IMR-90 (cell line): Measurements from ENCODE around the gene SLC6A20. TPM values are rescaled to one million over a fixed set of nuclear protein-coding genes. Genes with fewer than 3 reads are reported as not detected.

Experiments used
- ATAC-seq: fragments of 200-7000 bp; cut with Tn5 transposase; 2 replicates; pipeline ENCODE4 v1.9.1; 2020; ENCODE audit warnings: low read depth, mild to moderate bottlenecking, moderate library complexity
- BruUV-seq: library from RNA; stranded (reverse); fragments of 400-500 nt; replicated peaks from 2 replicates; lab custom pipeline; 2021; lab: Mats Ljungman, UMichigan
- CTCF ChIA-PET: fragments of 300-600 bp; formaldehyde crosslinking; extraction: SDS; loops from one replicate; lab custom pipeline; 2021; ENCODE audit warnings: antibody characterized with exemption; lab: Yijun Ruan, JAX
- POLR2A ChIA-PET: fragments of 300-600 bp; sonication (Branson Sonifier 250); formaldehyde crosslinking; loops from one replicate; lab custom pipeline; 2022; ENCODE audit warnings: antibody characterized with exemption; ENCODE audit not compliant: unreplicated experiment; lab: Charles Lee
- DNase-seq: peaks from one replicate; pipeline ENCODE4 v3.0.0; 2013
- H2AFZ ChIP-seq: replicated peaks from 2 replicates; pipeline ENCODE3; 2013; ENCODE audit warnings: low read length, mild to moderate bottlenecking; ENCODE audit not compliant: poor library complexity
- H2AK5ac ChIP-seq: 2 replicates; pipeline ENCODE4 v1.6.1; 2013; ENCODE audit warnings: low read depth, low read length, inconsistent platforms
- H2AK9ac ChIP-seq: replicated peaks from 2 replicates; pipeline ENCODE3; 2013; ENCODE audit warnings: mild to moderate bottlenecking, low read depth, low read length, moderate library complexity; ENCODE audit not compliant: poor library complexity
- H2BK120ac ChIP-seq: 2 replicates; pipeline ENCODE4 v1.6.1; 2013; ENCODE audit warnings: low read depth, low read length, inconsistent platforms
- H2BK15ac ChIP-seq: 3 replicates; pipeline ENCODE4 v1.6.1; 2013; ENCODE audit warnings: low read depth, low read length, inconsistent platforms
- H2BK20ac ChIP-seq: 2 replicates; pipeline ENCODE4 v1.6.1; 2013; ENCODE audit warnings: low read depth, mild to moderate bottlenecking, inconsistent platforms, low read length, moderate library complexity
- H2BK5ac ChIP-seq: 2 replicates; pipeline ENCODE4 v1.6.1; 2013; ENCODE audit warnings: mild to moderate bottlenecking, low read depth, low read length, inconsistent platforms; ENCODE audit not compliant: poor library complexity, severe bottlenecking
- H3K14ac ChIP-seq: replicated peaks from 2 replicates; pipeline ENCODE4 v1.6.1; 2013; ENCODE audit warnings: low read depth, low read length, inconsistent platforms
- H3K18ac ChIP-seq: 2 replicates; pipeline ENCODE4 v1.6.1; 2013; ENCODE audit warnings: low read depth, low read length, control low read depth
- H3K23ac ChIP-seq: 2 replicates; pipeline ENCODE4 v1.6.1; 2013; ENCODE audit warnings: low read depth, low read length, inconsistent platforms
- H3K27ac ChIP-seq: 2 replicates; pipeline ENCODE4 v1.5.1; 2013; ENCODE audit warnings: mild to moderate bottlenecking, control low read depth, low read length; ENCODE audit not compliant: insufficient read depth
- H3K27me3 ChIP-seq: 2 replicates; pipeline ENCODE4 v1.6.1; 2013; ENCODE audit warnings: low read length; ENCODE audit not compliant: control insufficient read depth, insufficient read depth
- H3K36me3 ChIP-seq: 2 replicates; pipeline ENCODE4 v1.6.1; 2013; ENCODE audit warnings: low read length, mixed read lengths; ENCODE audit not compliant: control insufficient read depth, insufficient read depth
- H3K4ac ChIP-seq: 2 replicates; pipeline ENCODE4 v1.6.1; 2013; ENCODE audit warnings: low read depth, low read length, inconsistent platforms
- H3K4me1 ChIP-seq: 2 replicates; pipeline ENCODE4 v1.6.1; 2013; ENCODE audit warnings: low read length, mixed read lengths; ENCODE audit not compliant: control insufficient read depth, insufficient read depth
- H3K4me2 ChIP-seq: 2 replicates; pipeline ENCODE4 v1.6.1; 2013; ENCODE audit warnings: low read depth, mild to moderate bottlenecking, control low read depth, low read length, moderate library complexity
- H3K4me3 ChIP-seq: 2 replicates; pipeline ENCODE4 v1.5.1; 2013; ENCODE audit warnings: low read depth, mild to moderate bottlenecking, control low read depth, low read length, moderate library complexity; ENCODE audit not compliant: insufficient read depth
- H3K56ac ChIP-seq: 2 replicates; pipeline ENCODE4 v1.6.1; 2013; ENCODE audit warnings: low read length, inconsistent platforms; ENCODE audit not compliant: insufficient read depth; ENCODE audit errors: extremely low read depth
- H3K79me1 ChIP-seq, 2 experiments: 2 replicates each; pipeline ENCODE4 v1.6.1; 2013; ENCODE audit warnings: low read length in 2 of 2, inconsistent platforms in 1 of 2, low read depth in 1 of 2
- H3K9ac ChIP-seq: 2 replicates; pipeline ENCODE4 v1.6.1; 2013; ENCODE audit warnings: low read depth, low read length, control low read depth
- H3K9me1 ChIP-seq: 2 replicates; pipeline ENCODE4 v1.6.1; 2013; ENCODE audit warnings: low read length, inconsistent platforms; ENCODE audit not compliant: insufficient read depth
- H3K9me3 ChIP-seq: 2 replicates; pipeline ENCODE4 v1.6.1; 2013; ENCODE audit warnings: low read length; ENCODE audit not compliant: control insufficient read depth, insufficient read depth
- H4K20me1 ChIP-seq: 2 replicates; pipeline ENCODE4 v1.6.1; 2013; ENCODE audit warnings: low read length, inconsistent platforms; ENCODE audit not compliant: insufficient read depth
- H4K5ac ChIP-seq: 2 replicates; pipeline ENCODE4 v1.6.1; 2013; ENCODE audit warnings: mild to moderate bottlenecking, low read depth, low read length, control low read depth
- H4K8ac ChIP-seq, 2 experiments: 2 replicates each; pipeline ENCODE4 v1.6.1; 2013; ENCODE audit warnings: low read depth in 2 of 2, low read length in 2 of 2, control low read depth in 1 of 2, inconsistent platforms in 1 of 2
- H4K91ac ChIP-seq: 2 replicates; pipeline ENCODE4 v1.6.1; 2013; ENCODE audit warnings: low read depth, low read length, inconsistent platforms; ENCODE audit not compliant: insufficient read depth
- CEBPB ChIP-seq: IDR thresholded peaks from 2 replicates; pipeline ENCODE4 v1.6.1; 2012; ENCODE audit warnings: low read depth, low read length, improper control_type of control experiment
- CTCF ChIP-seq: conservative IDR thresholded peaks from 2 replicates; pipeline ENCODE4 v1.5.1; 2012; ENCODE audit warnings: mild to moderate bottlenecking, low read depth, low read length, improper control_type of control experiment
- MAFK ChIP-seq: IDR thresholded peaks from 2 replicates; pipeline ENCODE4 v1.6.1; 2012; ENCODE audit warnings: low read depth, low read length, improper control_type of control experiment
- NFE2L2 ChIP-seq: fragments of 150-350 bp; IDR thresholded peaks from 2 replicates; pipeline ENCODE4 v1.6.1; 2016; ENCODE audit warnings: low read depth, mild to moderate bottlenecking, low read length
- WGBS, 2 experiments: methylation state at CpG; one replicate each; pipeline versions ENCODE4 v1.1.5 to v1.1.7; 2013; ENCODE audit warnings: missing lambda C conversion rate in 2 of 2; ENCODE audit not compliant: insufficient read length in 1 of 2; ENCODE audit errors: extremely low coverage in 2 of 2; 5-methylcytosine and 5-hydroxymethylcytosine counted together
- dilution Hi-C: fragments of 300-500 bp; cut with HindIII; formaldehyde crosslinking; loops from one replicate; pipeline ENCODE4 v1.14.3; 2018; ENCODE audit warnings: low sequenced_read_pairs; ENCODE audit not compliant: unreplicated experiment
- in situ Hi-C: fragments of 300-500 bp; cut with MboI; formaldehyde crosslinking; loops from 3 replicates; pipeline ENCODE4 v1.14.3; 2019; ENCODE audit warnings: low sequenced_read_pairs, inconsistent platforms, mixed read lengths
- intact Hi-C: fragments of 100-400 bp; cut with micrococcal nuclease; formaldehyde crosslinking; loops from 2 replicates; pipeline ENCODE4 v1.10.0; 2022
- polyA plus RNA-seq, 3 experiments: library from polyadenylated mRNA; depleted of rRNA; stranded (reverse); fragments of >200 nt; gene quantifications; 2 replicates each; pipeline ENCODE4 v1.2.3, GENCODE V29; 2012; ENCODE audit warnings: low replicate concordance in 1 of 3
- total RNA-seq: library from RNA; depleted of rRNA; stranded (reverse); fragments of >200 nt; gene quantifications from 2 replicates; pipeline ENCODE4 v1.2.3, GENCODE V29; 2012

The SLC6A20 gene
- total and polyA plus RNA-seq, 2 of the 4 experiments (the other 2 are of a cell fraction), result not detected

- Histone ChIP-seq H3K23ac (no peak overlapping the region), H4K5ac (no peak overlapping the region), H3K4me3 (no peak overlapping the region), H2BK5ac (no peak overlapping the region), H2BK15ac (no peak overlapping the region), H3K56ac (no peak overlapping the region), H2AFZ (no peak overlapping the region), H3K4me1 (no peaks in the 10 kb centered on the region), H3K79me1 (no peaks in the 10 kb centered on the region), H3K4ac (no peak overlapping the region), H3K36me3 (no peaks in the 10 kb centered on the region), H3K9me1 (no peaks in the 10 kb centered on the region), H4K8ac (no peak overlapping the region), H2AK9ac (no peak overlapping the region), H3K9me3 (peaks cover 2% of the 10 kb centered on the region; the same call in 1 of the 2 replicates), H4K20me1 (no peaks in the 10 kb centered on the region), H3K27ac (no peak overlapping the region), H3K18ac (no peak overlapping the region), H2AK5ac (no peak overlapping the region), H4K91ac (no peak overlapping the region), H2BK20ac (no peak overlapping the region), H3K14ac (no peak overlapping the region), H2BK120ac (no peak overlapping the region), H3K9ac (no peak overlapping the region), H3K27me3 (peaks cover 19% of the 10 kb centered on the region), H3K4me2 (no peak overlapping the region)
- ChIA-PET POLR2A (no interaction called here), CTCF (no interaction called here)
- dilution Hi-C loops (no loop called here), in situ Hi-C loops (no loop called here), intact Hi-C loops (no loop called here)
- no peak for ATAC-seq
- no peak for DNase-seq
- TF ChIP-seq CTCF (no peak), NFE2L2 (no peak), CEBPB (no peak), MAFK (no peak)
- no TSS peak for BruUV-seq
- no CpG with 5 or more reads among the region's 8 CpGs for WGBS, 2 experiments
Measured at GRCh38 chr3:45765958-45766357, 30.4 kb downstream of the SLC6A20 start.
